Measurements from ENCODE around the gene AURKA.

DNA sequence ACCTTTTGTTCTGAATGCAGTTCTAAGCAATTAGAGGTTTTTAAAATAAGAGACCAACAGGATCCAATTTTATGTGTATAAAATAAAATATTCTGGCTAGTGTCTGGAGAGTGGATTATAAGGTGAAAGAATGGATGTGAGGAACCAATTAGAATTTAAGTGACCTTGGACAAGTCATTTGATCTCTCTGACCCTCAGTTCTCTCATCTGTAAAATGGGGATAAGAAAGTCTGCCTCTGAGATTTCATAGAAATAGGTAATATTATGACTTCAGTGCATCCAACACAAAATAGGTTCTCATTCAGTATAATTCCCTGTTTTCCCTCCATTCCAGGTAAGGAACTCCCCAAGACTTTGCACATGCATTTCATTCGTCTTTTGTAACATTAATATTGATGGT is 38.9 kb upstream of the AURKA start:
- no peak for TF ChIP-seq EP300 (IDR thresholded peaks at IDR 0.05; ENCODE audit: borderline replicate concordance in 1 of 2, low read depth in 1 of 2, low read length in 1 of 2)
- TF ChIP-seq, protein P1, sequence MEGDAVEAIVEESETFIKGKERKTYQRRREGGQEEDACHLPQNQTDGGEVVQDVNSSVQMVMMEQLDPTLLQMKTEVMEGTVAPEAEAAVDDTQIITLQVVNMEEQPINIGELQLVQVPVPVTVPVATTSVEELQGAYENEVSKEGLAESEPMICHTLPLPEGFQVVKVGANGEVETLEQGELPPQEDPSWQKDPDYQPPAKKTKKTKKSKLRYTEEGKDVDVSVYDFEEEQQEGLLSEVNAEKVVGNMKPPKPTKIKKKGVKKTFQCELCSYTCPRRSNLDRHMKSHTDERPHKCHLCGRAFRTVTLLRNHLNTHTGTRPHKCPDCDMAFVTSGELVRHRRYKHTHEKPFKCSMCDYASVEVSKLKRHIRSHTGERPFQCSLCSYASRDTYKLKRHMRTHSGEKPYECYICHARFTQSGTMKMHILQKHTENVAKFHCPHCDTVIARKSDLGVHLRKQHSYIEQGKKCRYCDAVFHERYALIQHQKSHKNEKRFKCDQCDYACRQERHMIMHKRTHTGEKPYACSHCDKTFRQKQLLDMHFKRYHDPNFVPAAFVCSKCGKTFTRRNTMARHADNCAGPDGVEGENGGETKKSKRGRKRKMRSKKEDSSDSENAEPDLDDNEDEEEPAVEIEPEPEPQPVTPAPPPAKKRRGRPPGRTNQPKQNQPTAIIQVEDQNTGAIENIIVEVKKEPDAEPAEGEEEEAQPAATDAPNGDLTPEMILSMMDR (IDR thresholded peaks at IDR 0.05), result no peak
- no peak for TF ChIP-seq EZH2phosphoT487 (IDR thresholded peaks at IDR 0.05; ENCODE audit: borderline replicate concordance, low read depth)
- no peak for TF ChIP-seq FOXM1 (IDR thresholded peaks at IDR 0.05; ENCODE audit: low read depth)
- TF ChIP-seq TEAD4 (IDR thresholded peaks at IDR 0.05; ENCODE audit: borderline replicate concordance, insufficient read depth), result no peak
- TF ChIP-seq ELF1 (IDR thresholded peaks at IDR 0.05), result no peak

Measured in SK-N-SH (cell line).